ENCODE data around the gene FTO. TPM values are rescaled to one million over a fixed set of nuclear protein-coding genes. Genes with fewer than 3 reads are reported as not detected.

The FTO gene
- total and polyA plus RNA-seq, 2 of the 13 experiments (the other 11 are each of a cell fraction or from before 2014, with no cell fraction given) = 41.6 to 55.8 TPM

GRCh38 chr16:53703590-53704444 lies at the start of gene FTO, which contains the start of gene RPGRIP1L (continued):
- TF ChIP-seq ZNF800 (CRISPR knock-in tag; IDR thresholded peaks at IDR 0.05) = 0 out of 2 replicates have a peak, but pooled peaks have one; percentile 46
- TF ChIP-seq LRRFIP1 (CRISPR knock-in tag; conservative IDR thresholded peaks at IDR 0.05) = no peak
- 0 out of 2 replicates have a peak, but pooled peaks have one; percentile 31 for TF ChIP-seq BCL3 (CRISPR knock-in tag; IDR thresholded peaks at IDR 0.05)
- TF ChIP-seq ZNF547 (CRISPR knock-in tag; IDR thresholded peaks at IDR 0.05) = no peak
- peak; percentile 98 for TF ChIP-seq AGO1 (IDR thresholded peaks at IDR 0.05; ENCODE audit: low read depth, low read length, poor library complexity, severe bottlenecking)
- TF ChIP-seq RFX5 (IDR thresholded peaks at IDR 0.05; ENCODE audit: low read depth, low read length) = peak; percentile 36; the same call in 1 of the 2 replicates
- TF ChIP-seq ZNF224 (CRISPR knock-in tag; IDR thresholded peaks at IDR 0.05) = peak; percentile 89; the same call in 1 of the 2 replicates
- TF ChIP-seq ZNF335 (CRISPR knock-in tag; IDR thresholded peaks at IDR 0.05) = peak; percentile 92
- 0 out of 2 replicates have a peak, but pooled peaks have one; percentile 21 for TF ChIP-seq ZBTB42 (CRISPR knock-in tag; IDR thresholded peaks at IDR 0.05)
- no peak for TF ChIP-seq ZBTB49 (CRISPR knock-in tag; IDR thresholded peaks at IDR 0.05; ENCODE audit: borderline replicate concordance)
- peak; percentile 95 for TF ChIP-seq RFX1 (IDR thresholded peaks at IDR 0.05)
- 0 out of 2 replicates have a peak, but pooled peaks have one; percentile 62 for TF ChIP-seq FIP1L1 (IDR thresholded peaks at IDR 0.05; ENCODE audit: borderline replicate concordance, insufficient read depth, low read depth, low read length)
- peak; percentile 94; the same call in 1 of the 2 replicates for TF ChIP-seq ZNF788 (CRISPR knock-in tag; IDR thresholded peaks at IDR 0.05; ENCODE audit: borderline replicate concordance)
- TF ChIP-seq GTF3A (CRISPR knock-in tag; conservative IDR thresholded peaks at IDR 0.05) = peak; percentile 68; the same call in 1 of the 2 replicates
- TF ChIP-seq ZNF230 (CRISPR knock-in tag; IDR thresholded peaks at IDR 0.05) = peak; percentile 98; the same call in 1 of the 2 replicates
